Astrocyte of the cerebellum (primary cell): Measurements from ENCODE around the gene TMTC1.

Experiments used
- DNase-seq: peaks from one replicate; pipeline ENCODE4 v3.0.0-alpha.2; 2011; ENCODE audit warnings: low read depth
- H3K4me3 ChIP-seq: 2 replicates; pipeline ENCODE4 v1.5.1; 2011; ENCODE audit warnings: mild to moderate bottlenecking, low read depth, low read length, moderate library complexity
- in situ Hi-C: cut with HindIII; loops from 2 replicates; pipeline ENCODE4 v1.10.0; 2017; ENCODE audit warnings: low sequenced_read_pairs
- TF ChIP-seq, protein P1 (sequence below): IDR thresholded peaks from 2 replicates; pipeline ENCODE4 v1.5.1; 2012; ENCODE audit warnings: low read length, low read depth, moderate library complexity, mild to moderate bottlenecking; ENCODE audit errors: missing control alignments

TMTC1 gene

DNA sequence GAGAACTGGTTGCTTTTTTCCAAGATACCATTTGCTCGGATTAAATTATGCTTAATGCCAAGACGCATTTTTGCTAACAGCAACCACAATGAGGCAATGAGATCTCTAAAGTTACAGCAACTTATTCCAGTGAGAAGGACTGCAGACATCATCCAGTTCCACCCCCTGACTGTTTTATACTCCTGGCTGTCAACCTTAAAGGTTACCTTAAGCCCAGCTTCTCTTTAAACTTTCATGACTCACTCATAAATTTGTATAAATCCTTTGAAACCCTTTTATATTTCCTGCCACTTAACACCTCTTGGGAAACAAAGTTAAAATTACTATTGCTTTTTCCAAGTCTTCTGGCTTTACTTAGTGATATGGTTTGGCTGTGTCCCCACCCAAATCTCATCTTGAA is 80.2 kb downstream of the TMTC1 start:
- TF ChIP-seq, protein P1, sequence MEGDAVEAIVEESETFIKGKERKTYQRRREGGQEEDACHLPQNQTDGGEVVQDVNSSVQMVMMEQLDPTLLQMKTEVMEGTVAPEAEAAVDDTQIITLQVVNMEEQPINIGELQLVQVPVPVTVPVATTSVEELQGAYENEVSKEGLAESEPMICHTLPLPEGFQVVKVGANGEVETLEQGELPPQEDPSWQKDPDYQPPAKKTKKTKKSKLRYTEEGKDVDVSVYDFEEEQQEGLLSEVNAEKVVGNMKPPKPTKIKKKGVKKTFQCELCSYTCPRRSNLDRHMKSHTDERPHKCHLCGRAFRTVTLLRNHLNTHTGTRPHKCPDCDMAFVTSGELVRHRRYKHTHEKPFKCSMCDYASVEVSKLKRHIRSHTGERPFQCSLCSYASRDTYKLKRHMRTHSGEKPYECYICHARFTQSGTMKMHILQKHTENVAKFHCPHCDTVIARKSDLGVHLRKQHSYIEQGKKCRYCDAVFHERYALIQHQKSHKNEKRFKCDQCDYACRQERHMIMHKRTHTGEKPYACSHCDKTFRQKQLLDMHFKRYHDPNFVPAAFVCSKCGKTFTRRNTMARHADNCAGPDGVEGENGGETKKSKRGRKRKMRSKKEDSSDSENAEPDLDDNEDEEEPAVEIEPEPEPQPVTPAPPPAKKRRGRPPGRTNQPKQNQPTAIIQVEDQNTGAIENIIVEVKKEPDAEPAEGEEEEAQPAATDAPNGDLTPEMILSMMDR = no peak
- DNase-seq = no peak
- H3K4me3 ChIP-seq = no peak overlapping the region
- in situ Hi-C loops = loop anchor here (5.0 kb wide), 1 partner anchor 69 kb away; no protein-coding TSS in a partner anchor

DNA sequence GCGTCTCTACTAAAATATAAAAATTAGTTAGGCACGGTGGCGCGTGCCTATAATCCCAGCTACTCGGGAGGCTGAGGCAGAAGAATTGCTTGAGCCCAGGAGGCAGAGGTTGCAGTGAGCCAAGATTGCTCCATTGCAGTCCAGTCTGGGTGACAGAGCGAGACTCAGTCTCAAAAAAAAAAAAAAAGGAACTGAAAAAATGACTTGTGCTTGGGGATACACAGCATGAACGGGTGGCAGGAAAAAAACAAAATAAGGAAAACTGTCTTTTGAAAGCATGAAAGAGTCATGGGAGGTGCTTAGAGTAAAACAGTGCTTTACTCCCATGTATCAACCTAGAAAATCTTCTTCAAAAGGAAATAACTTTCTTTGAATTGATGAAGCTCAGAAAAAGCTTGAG is 80.8 kb downstream of the TMTC1 start:
- TF ChIP-seq, protein P1 = no peak
- in situ Hi-C loops = loop anchor here (5.0 kb wide), 1 partner anchor 69 kb away; no protein-coding TSS in a partner anchor
- DNase-seq = no peak
- no peak overlapping the region for H3K4me3 ChIP-seq

DNA sequence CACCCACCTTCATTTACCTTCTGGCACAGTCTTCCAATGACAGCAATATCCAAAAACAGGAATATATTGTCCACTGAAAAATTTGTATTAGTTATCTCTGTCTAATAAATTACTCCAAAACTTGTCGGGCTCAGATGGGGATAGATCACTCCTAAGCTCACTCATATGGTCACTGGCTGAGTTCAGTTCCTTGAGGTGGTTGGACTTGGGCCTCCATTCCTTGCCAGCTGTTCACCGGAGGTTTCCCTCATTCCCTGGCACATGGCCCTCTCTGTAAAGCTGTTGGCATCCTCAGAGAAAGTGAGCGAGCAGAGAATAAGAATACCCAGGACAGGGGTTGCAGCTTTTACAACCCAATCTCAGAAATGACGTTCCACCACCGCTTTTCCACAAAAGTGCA is 81.5 kb downstream of the TMTC1 start:
- DNase-seq = no peak
- no peak overlapping the region for H3K4me3 ChIP-seq
- in situ Hi-C loops = loop anchor here (5.0 kb wide), 1 partner anchor 70 kb away; no protein-coding TSS in a partner anchor

DNA sequence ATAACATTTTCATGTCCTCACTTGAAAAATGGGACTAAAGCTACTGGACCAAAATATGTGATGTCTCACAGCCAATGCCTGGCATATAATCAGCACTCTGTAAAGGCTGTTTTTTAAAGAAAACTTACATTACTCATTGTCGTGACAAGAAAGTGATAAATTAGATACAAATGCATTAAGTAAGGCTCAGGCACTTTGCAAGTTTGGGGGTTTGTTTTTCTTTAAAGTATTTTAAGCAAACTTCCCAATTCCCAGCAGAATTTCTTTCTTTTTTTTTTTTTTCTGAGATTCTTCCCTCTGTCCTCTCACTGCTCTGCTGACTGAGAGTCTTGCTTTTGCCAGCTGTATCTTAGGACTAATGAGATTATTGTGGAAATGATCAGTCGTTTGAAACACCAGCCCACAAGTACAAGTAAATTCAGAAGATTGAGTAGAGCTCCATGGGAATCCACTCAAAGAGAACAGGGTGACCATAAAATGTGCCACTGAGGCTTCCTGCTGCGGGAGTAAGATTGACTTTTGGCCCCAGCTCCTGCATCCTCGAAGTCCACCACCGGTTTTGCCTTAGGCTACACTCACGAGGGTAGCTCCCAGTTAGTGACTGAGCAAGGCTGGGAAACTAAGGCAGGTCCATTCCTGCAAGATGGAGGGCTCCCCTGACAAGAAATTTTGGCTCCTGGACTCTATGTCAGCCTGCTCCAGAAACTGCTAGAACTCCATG is 82.8 kb downstream of the TMTC1 start:
- DNase-seq = no peak
- H3K4me3 ChIP-seq = no peak overlapping the region
- in situ Hi-C loops = loop anchor here (5.0 kb wide), 1 partner anchor 71 kb away; no protein-coding TSS in a partner anchor
- TF ChIP-seq, protein P1 = no peak

More for the DNA sequence above, 81.5 kb downstream of the TMTC1 start:
- TF ChIP-seq, protein P1 = no peak

DNA sequence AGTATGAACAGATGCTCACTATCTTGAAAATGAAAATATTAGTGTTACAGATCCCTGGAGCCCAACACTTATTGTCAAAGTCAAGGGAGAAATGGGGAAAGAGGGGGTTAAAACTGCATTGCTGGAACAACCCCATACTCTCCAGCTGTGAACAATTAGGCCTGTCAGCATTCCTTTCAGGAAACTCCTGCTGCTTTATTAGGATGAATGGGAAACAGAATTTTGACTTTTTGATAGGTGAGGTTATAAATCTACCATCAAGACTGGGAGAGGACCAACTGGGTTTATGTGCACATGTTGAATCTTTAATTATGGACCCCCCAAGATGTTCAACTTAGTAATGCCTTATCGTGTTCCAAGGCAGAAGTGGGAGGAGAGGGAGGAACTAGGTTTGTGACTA is 85.0 kb downstream of the TMTC1 start:
- TF ChIP-seq, protein P1 = no peak
- DNase-seq = peak; percentile 34
- in situ Hi-C loops = no loop called here
- H3K4me3 ChIP-seq = no peak overlapping the region

DNA sequence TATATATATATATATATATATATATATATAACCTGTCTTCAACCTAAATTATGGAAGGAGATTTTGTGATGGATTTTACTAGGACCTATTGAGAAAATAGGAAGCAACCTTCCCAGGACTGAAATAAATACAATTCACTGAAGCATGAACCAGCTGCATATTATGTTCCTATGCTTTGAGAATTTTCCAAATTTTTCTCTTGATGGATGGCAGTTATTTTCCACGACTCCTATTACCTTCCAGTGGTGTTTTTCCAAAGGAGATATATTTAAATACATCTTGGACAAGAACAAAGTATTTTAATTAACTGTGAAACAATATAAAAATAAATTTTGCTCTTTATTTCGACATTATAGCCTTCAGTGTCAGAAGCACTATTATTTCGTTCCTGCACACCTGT is 87.9 kb downstream of the TMTC1 start:
- peak; percentile 19 for DNase-seq
- in situ Hi-C loops = no loop called here
- TF ChIP-seq, protein P1 = no peak

More for the DNA sequence above, 87.9 kb downstream of the TMTC1 start:
- no peak overlapping the region for H3K4me3 ChIP-seq
